Hepatocyte (in vitro differentiated cells): ENCODE measurements around the gene CD7.
"Not testable (repeated sequence)": the region's sequence is repeated elsewhere in the genome, so short reads cannot be mapped to it uniquely, and the experiment has no call there.

Experiments used
- EZH2 ChIP-seq: fragments of 200-600 bp; sonication (generic); IDR thresholded peaks from 2 replicates; pipeline ENCODE4 v1.6.1; 2016; ENCODE audit warnings: antibody characterized with exemption, mild to moderate bottlenecking, borderline replicate concordance
- EZH2phosphoT487 ChIP-seq: fragments of 200-600 bp; sonication (generic); IDR thresholded peaks from one replicate; pipeline ENCODE4 v1.6.1; 2018; ENCODE audit warnings: antibody characterized with exemption, mild to moderate bottlenecking, low read depth, moderate library complexity; ENCODE audit not compliant: unreplicated experiment, severe bottlenecking
- TF ChIP-seq, protein P1 (sequence below): fragments of 200-600 bp; sonication (generic); IDR thresholded peaks from 2 replicates; pipeline ENCODE4 v1.5.1; 2016; ENCODE audit warnings: antibody characterized with exemption, mild to moderate bottlenecking; ENCODE audit not compliant: poor library complexity

DNA sequence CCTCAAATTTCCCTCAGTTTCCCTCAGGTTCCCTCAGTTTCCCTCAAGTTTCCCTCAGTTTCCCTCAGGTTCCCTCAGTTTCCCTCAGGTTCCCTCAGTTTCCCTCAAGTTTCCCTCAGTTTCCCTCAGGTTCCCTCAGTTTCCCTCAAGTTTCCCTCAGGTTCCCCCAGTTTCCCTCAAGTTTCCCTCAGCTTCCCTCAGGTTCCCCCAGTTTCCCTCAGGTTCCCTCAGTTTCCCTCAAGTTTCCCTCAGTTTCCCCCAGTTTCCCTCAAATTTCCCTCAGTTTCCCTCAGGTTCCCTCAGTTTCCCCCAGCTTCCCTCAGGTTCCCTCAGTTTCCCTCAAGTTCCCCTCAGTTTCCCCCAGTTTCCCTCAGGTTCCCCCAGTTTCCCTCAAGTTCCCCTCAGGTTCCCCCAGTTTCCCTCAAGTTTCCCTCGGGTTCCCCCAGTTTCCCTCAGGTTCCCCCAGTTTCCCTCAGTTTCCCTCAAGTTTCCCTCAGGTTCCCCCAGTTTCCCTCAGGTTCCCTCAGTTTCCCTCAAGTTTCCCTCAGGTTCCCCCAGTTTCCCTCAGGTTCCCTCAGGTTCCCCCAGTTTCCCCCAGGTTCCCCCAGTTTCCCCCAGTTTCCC, 42.2 kb upstream of the CD7 start:
- TF ChIP-seq, protein P1, sequence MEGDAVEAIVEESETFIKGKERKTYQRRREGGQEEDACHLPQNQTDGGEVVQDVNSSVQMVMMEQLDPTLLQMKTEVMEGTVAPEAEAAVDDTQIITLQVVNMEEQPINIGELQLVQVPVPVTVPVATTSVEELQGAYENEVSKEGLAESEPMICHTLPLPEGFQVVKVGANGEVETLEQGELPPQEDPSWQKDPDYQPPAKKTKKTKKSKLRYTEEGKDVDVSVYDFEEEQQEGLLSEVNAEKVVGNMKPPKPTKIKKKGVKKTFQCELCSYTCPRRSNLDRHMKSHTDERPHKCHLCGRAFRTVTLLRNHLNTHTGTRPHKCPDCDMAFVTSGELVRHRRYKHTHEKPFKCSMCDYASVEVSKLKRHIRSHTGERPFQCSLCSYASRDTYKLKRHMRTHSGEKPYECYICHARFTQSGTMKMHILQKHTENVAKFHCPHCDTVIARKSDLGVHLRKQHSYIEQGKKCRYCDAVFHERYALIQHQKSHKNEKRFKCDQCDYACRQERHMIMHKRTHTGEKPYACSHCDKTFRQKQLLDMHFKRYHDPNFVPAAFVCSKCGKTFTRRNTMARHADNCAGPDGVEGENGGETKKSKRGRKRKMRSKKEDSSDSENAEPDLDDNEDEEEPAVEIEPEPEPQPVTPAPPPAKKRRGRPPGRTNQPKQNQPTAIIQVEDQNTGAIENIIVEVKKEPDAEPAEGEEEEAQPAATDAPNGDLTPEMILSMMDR = not testable (repeated sequence)
- TF ChIP-seq EZH2, EZH2phosphoT487: not testable (repeated sequence)
